Small intestine (tissue), 7 donors: ENCODE results near the gene SLC35G6. TPM values are rescaled to one million over a fixed set of nuclear protein-coding genes. Genes with fewer than 3 reads are reported as not detected.

ENCODE experiments used
- DNase-seq, 2 donors: peaks; one replicate each; pipeline versions ENCODE4 v3.0.0 to v3.0.0-alpha.2; 2013
- FAIRE-seq: peaks from 2 replicates; lab custom pipeline; 2012; peaks lifted over from hg19 to GRCh38; lab: Jason Lieb, UNC
- H3K27ac ChIP-seq, 3 donors: one replicate each; pipeline ENCODE4 v1.5.1; 2013; ENCODE audit warnings: low read length in 2 of 3, mild to moderate bottlenecking in 2 of 3, control low read depth in 1 of 3, inconsistent platforms in 1 of 3, low read depth in 1 of 3, moderate library complexity in 1 of 3
- H3K27me3 ChIP-seq, 3 donors: one replicate each; pipeline ENCODE4 v1.6.1; 2013; ENCODE audit warnings: low read length in 3 of 3, inconsistent platforms in 1 of 3; ENCODE audit not compliant: control insufficient read depth in 3 of 3, insufficient read depth in 3 of 3
- H3K36me3 ChIP-seq, 3 donors: one replicate each; pipeline ENCODE4 v1.6.1; 2013; ENCODE audit warnings: low read length in 3 of 3, inconsistent platforms in 1 of 3, low read depth in 1 of 3, mild to moderate bottlenecking in 1 of 3, moderate library complexity in 1 of 3; ENCODE audit not compliant: control insufficient read depth in 3 of 3, insufficient read depth in 2 of 3
- H3K4me1 ChIP-seq, 3 donors: one replicate each; pipeline ENCODE4 v1.6.1; 2013; ENCODE audit warnings: low read length in 2 of 3, inconsistent platforms in 1 of 3, low read depth in 1 of 3, mild to moderate bottlenecking in 1 of 3, moderate library complexity in 1 of 3; ENCODE audit not compliant: control insufficient read depth in 3 of 3, insufficient read depth in 2 of 3
- H3K4me3 ChIP-seq, 3 donors: one replicate each; pipeline ENCODE4 v1.5.1; 2013; ENCODE audit warnings: low read length in 3 of 3, control low read depth in 1 of 3, inconsistent platforms in 1 of 3, low read depth in 1 of 3, mild to moderate bottlenecking in 1 of 3, moderate library complexity in 1 of 3
- H3K9me3 ChIP-seq, 2 donors: one replicate each; pipeline ENCODE4 v1.6.1; 2013; ENCODE audit warnings: low read depth in 1 of 2, low read length in 1 of 2; ENCODE audit not compliant: control insufficient read depth in 2 of 2, insufficient read depth in 1 of 2
- WGBS, 3 donors: extraction: QIAGEN DNeasy Blood & Tissue Kit; methylation state at CpG; one replicate each; pipeline ENCODE4 v1.1.7; 2013; 5-methylcytosine and 5-hydroxymethylcytosine counted together
- polyA plus RNA-seq, 4 donors: library from polyadenylated mRNA; stranded (reverse) in 3 of 4; unstranded in 1 of 4; fragments of 200-250 nt in 3 of 4; fragments of 120-200 nt in 1 of 4; gene quantifications; one replicate each; pipeline versions ENCODE4 v1.2.1 to v1.2.3, GENCODE V29; 2013
- donor health status: healthy with polysubstance abuse.
- donor health status: control.
- donor health status: control.
- donor health status: Bipolar disorder and iron deficiency.
- donor health status: healthy.

SLC35G6 gene
- polyA plus RNA-seq, 4 donors: 0.49 TPM; not detected in 3

DNA sequence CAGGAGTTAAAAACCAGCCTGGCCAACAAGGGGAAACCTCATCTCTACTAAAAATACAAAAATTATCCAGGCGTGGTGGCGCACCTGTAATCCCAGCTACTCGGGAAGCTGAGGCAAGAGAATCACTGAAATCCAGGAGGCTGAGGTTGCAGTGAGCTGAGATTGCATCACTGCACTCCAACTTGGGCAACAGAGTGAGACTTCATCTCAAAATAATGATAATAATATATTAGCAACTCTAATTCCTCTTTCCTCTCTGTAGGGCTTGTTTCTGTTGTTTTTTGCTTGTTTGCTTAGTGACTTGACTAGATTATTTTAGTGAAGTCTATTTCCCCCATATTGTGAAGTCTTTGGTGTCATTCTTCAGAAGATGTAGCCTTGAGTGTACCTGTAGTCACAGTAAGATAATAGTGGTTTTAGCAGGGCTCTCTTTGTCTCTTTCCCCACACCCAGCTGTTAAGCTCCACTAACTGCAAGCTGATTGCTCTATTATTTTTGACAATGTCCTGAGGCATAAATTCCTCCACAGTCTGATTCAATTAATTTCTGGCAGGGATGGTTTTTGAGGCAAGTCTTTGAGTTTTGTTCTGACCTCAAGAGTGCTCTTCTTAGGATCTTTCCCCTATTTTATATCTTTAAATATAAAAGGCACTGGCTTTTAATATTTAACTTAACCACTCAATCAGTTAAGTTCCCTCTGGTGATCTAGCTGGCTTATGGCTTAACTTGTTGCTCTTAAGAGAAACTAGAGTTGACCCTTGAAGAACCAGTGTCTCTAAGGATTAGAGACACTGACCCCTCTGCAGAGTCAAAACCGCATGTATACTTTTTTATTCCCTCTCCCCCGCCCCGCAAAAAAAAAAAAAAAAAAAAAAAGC, 49.0 kb downstream of the SLC35G6 start:
- FAIRE-seq: no peak
- 76 to 92% (median 90%) methylated on average over 6 of the region's 6 CpGs for WGBS, 3 donors
- H3K4me3 ChIP-seq: no peak overlapping the region

More for the DNA sequence above, 49.0 kb downstream of the SLC35G6 start:
- H3K9me3 ChIP-seq: peaks cover 0 to 35% of the 10 kb centered on the region in 2 donors
- no peak for DNase-seq
- H3K27ac ChIP-seq: no peak overlapping the region
- peaks cover 0 to 3% (median 0%) of the 10 kb centered on the region in 3 donors for H3K4me1 ChIP-seq
- no peaks in the 10 kb centered on the region for H3K36me3 ChIP-seq
- no peaks in the 10 kb centered on the region for H3K27me3 ChIP-seq

Other genes with a start within 250 kb of the SLC35G6 start
- gene DVL2, start 246.9 kb upstream of the SLC35G6 start, polyA plus RNA-seq: 10 to 100 TPM in 3 of 4 donors, 1 to 10 TPM in 1; 8.1 to 44.4 (median 16.0) TPM
- gene PHF23, start 242.0 kb upstream of the SLC35G6 start, polyA plus RNA-seq: 10 to 100 TPM; 26.4 to 44.3 (median 36.0) TPM
- gene GABARAP, start 239.0 kb upstream of the SLC35G6 start, polyA plus RNA-seq: 1,000 to 10,000 TPM in 1 of 4 donors, 100 to 1,000 TPM in 3; 541 to 1,100 (median 797) TPM
- 100 to 1,000 TPM in 2 of 4 donors, 10 to 100 TPM in 2; 70.0 to 132 (median 89.3) TPM for gene CTDNEP1, start 229.7 kb upstream of the SLC35G6 start, polyA plus RNA-seq
- 10 to 100 TPM; 31.3 to 84.6 (median 45.4) TPM for gene ELP5, start 229.2 kb upstream of the SLC35G6 start, polyA plus RNA-seq
- 100 to 1,000 TPM; 309 to 561 (median 332) TPM for gene CLDN7, start 219.0 kb upstream of the SLC35G6 start, polyA plus RNA-seq
- gene SLC2A4, start 199.7 kb upstream of the SLC35G6 start, polyA plus RNA-seq: 1 to 10 TPM in 2 of 4 donors, under 1 TPM in 2; 0.31 to 5.0 (median 1.2) TPM
- 10 to 100 TPM in 2 of 4 donors, 1 to 10 TPM in 2; 4.0 to 49.6 (median 11.1) TPM for gene YBX2, start 186.8 kb upstream of the SLC35G6 start, polyA plus RNA-seq
- 100 to 1,000 TPM; 238 to 606 (median 340) TPM for gene EIF5A, start 173.8 kb upstream of the SLC35G6 start, polyA plus RNA-seq
- 100 to 1,000 TPM in 2 of 4 donors, 10 to 100 TPM in 2; 48.3 to 152 (median 86.3) TPM for gene GPS2, start 166.1 kb upstream of the SLC35G6 start, polyA plus RNA-seq
- gene NEURL4, start 152.1 kb upstream of the SLC35G6 start, polyA plus RNA-seq: 10 to 100 TPM; 14.3 to 36.9 (median 22.7) TPM
- 10 to 100 TPM in 1 of 4 donors, 1 to 10 TPM in 3; 3.8 to 43.5 (median 8.5) TPM for gene ACAP1, start 144.9 kb upstream of the SLC35G6 start, polyA plus RNA-seq
- gene KCTD11, start 129.3 kb upstream of the SLC35G6 start, polyA plus RNA-seq: 1 to 10 TPM; 6.0 to 8.6 (median 7.9) TPM
- not detected for gene TMEM95, start 126.3 kb upstream of the SLC35G6 start, polyA plus RNA-seq
- 10 to 100 TPM in 2 of 4 donors, 1 to 10 TPM in 2; 8.8 to 16.3 (median 10.7) TPM for gene TNK1, start 100.4 kb upstream of the SLC35G6 start, polyA plus RNA-seq
- 10 to 100 TPM in 3 of 4 donors, 1 to 10 TPM in 1; 6.3 to 18.0 (median 13.6) TPM for gene PLSCR3, start 86.9 kb upstream of the SLC35G6 start, polyA plus RNA-seq
- gene TMEM256, start 77.3 kb upstream of the SLC35G6 start, polyA plus RNA-seq: 100 to 1,000 TPM; 193 to 771 (median 385) TPM
- 1 to 10 TPM in 2 of 4 donors, under 1 TPM in 2; 0.22 to 6.1 (median 2.6) TPM for gene NLGN2, start 73.6 kb upstream of the SLC35G6 start, polyA plus RNA-seq
- not detected for gene SPEM1, start 61.1 kb upstream of the SLC35G6 start, polyA plus RNA-seq
- gene SPEM2, start 55.8 kb upstream of the SLC35G6 start, polyA plus RNA-seq: not detected
- gene SPEM3, start 52.6 kb upstream of the SLC35G6 start, polyA plus RNA-seq: not detected
- gene TMEM102, start 46.0 kb upstream of the SLC35G6 start, polyA plus RNA-seq: 10 to 100 TPM in 2 of 4 donors, 1 to 10 TPM in 2; 9.3 to 14.9 (median 10.2) TPM
- gene FGF11, start 41.9 kb upstream of the SLC35G6 start, polyA plus RNA-seq: under 1 TPM in 2 of 4 donors, not detected in 2; 0.61 to 0.86 TPM
- 10 to 100 TPM in 3 of 4 donors, 1 to 10 TPM in 1; 8.4 to 11.9 (median 10.4) TPM for gene CHRNB1, start 36.4 kb upstream of the SLC35G6 start, polyA plus RNA-seq
- gene ZBTB4, start 1.8 kb upstream of the SLC35G6 start, polyA plus RNA-seq: 10 to 100 TPM in 2 of 4 donors, 1 to 10 TPM in 2; 7.6 to 76.4 (median 12.4) TPM
- 100 to 1,000 TPM in 1 of 4 donors, 10 to 100 TPM in 2, 1 to 10 TPM in 1; 10.0 to 104 (median 20.8) TPM for gene POLR2A, start 2.9 kb downstream of the SLC35G6 start, polyA plus RNA-seq
- 10 to 100 TPM in 3 of 4 donors, 1 to 10 TPM in 1; 8.1 to 31.1 (median 22.1) TPM for gene TNFSF12, start 67.6 kb downstream of the SLC35G6 start, polyA plus RNA-seq
- gene TNFSF13, start 77.3 kb downstream of the SLC35G6 start, polyA plus RNA-seq: 100 to 1,000 TPM in 1 of 4 donors, 10 to 100 TPM in 3; 23.0 to 107 (median 28.5) TPM
- 10 to 100 TPM; 39.8 to 66.7 (median 53.3) TPM for gene SENP3, start 80.5 kb downstream of the SLC35G6 start, polyA plus RNA-seq
- 100 to 1,000 TPM in 3 of 4 donors, 10 to 100 TPM in 1; 60.2 to 708 (median 171) TPM for gene CD68, start 98.2 kb downstream of the SLC35G6 start, polyA plus RNA-seq
- gene MPDU1, start 102.4 kb downstream of the SLC35G6 start, polyA plus RNA-seq: 100 to 1,000 TPM in 2 of 4 donors, 10 to 100 TPM in 2; 69.7 to 126 (median 96.4) TPM
- 1 to 10 TPM in 2 of 4 donors, not detected in 2; 1.2 to 1.3 TPM for gene SOX15, start 108.6 kb downstream of the SLC35G6 start, polyA plus RNA-seq
- 10 to 100 TPM; 25.1 to 41.1 (median 30.9) TPM for gene FXR2, start 133.5 kb downstream of the SLC35G6 start, polyA plus RNA-seq
- 1,000 to 10,000 TPM in 2 of 4 donors, 100 to 1,000 TPM in 2; 204 to 1,210 (median 689) TPM for gene SAT2, start 146.4 kb downstream of the SLC35G6 start, polyA plus RNA-seq
- 10 to 100 TPM in 3 of 4 donors, 1 to 10 TPM in 1; 2.6 to 38.8 (median 20.6) TPM for gene SHBG, start 148.7 kb downstream of the SLC35G6 start, polyA plus RNA-seq
- gene ATP1B2, start 169.5 kb downstream of the SLC35G6 start, polyA plus RNA-seq: 1 to 10 TPM in 2 of 4 donors, not detected in 2; 1.1 to 1.9 TPM
- gene TP53, start 206.0 kb downstream of the SLC35G6 start, polyA plus RNA-seq: 10 to 100 TPM in 2 of 4 donors, 1 to 10 TPM in 2; 8.7 to 51.8 (median 26.3) TPM
- gene WRAP53, start 207.0 kb downstream of the SLC35G6 start, polyA plus RNA-seq: 10 to 100 TPM in 3 of 4 donors, 1 to 10 TPM in 1; 7.1 to 17.7 (median 11.2) TPM
- gene EFNB3, start 223.8 kb downstream of the SLC35G6 start, polyA plus RNA-seq: 1 to 10 TPM in 2 of 4 donors, not detected in 2; 1.1 to 2.0 TPM
- under 1 TPM in 2 of 4 donors, not detected in 2; 0.04 to 0.09 TPM for gene DNAH2, start 236.3 kb downstream of the SLC35G6 start, polyA plus RNA-seq